ENCODE measurements around the gene VPREB3.
"Not testable (repeated sequence)": the region's sequence is repeated elsewhere in the genome, so short reads cannot be mapped to it uniquely, and the experiment has no call there.

The VPREB3 gene

GRCh38 chr22:23742505-23743264 is 11.5 kb downstream of the VPREB3 start:
- DNase-seq (ENCODE audit: low read depth in 3 of 3) = no peak

- no peak for DNase-seq (ENCODE audit: low read depth in 3 of 3)
Measured at GRCh38 chr22:23737696-23738095, 16.5 kb downstream of the VPREB3 start.

- not testable (repeated sequence) for DNase-seq (ENCODE audit: low read depth in 3 of 3)
Measured at GRCh38 chr22:23728108-23728507, 26.1 kb downstream of the VPREB3 start.

- DNase-seq (ENCODE audit: low read depth in 3 of 3) = no peak
Measured at GRCh38 chr22:23722724-23723123, 31.5 kb downstream of the VPREB3 start.

- DNase-seq (ENCODE audit: low read depth in 3 of 3) = no peak
Measured at GRCh38 chr22:23722160-23722559, 32.1 kb downstream of the VPREB3 start.

- DNase-seq (ENCODE audit: low read depth in 3 of 3) = no peak
Measured at GRCh38 chr22:23720855-23721254, 33.4 kb downstream of the VPREB3 start.

GRCh38 chr22:23718371-23719165 is 35.7 kb downstream of the VPREB3 start:
- DNase-seq (ENCODE audit: low read depth in 3 of 3) = no peak

- DNase-seq (ENCODE audit: low read depth in 3 of 3) = peak; percentile 60 to 81 (median 65)
Measured at GRCh38 chr22:23716811-23717801, 37.1 kb downstream of the VPREB3 start.

GRCh38 chr22:23715806-23716375 is 38.3 kb downstream of the VPREB3 start:
- DNase-seq (ENCODE audit: low read depth in 3 of 3) = no peak

GRCh38 chr22:23714596-23715578 is 39.3 kb downstream of the VPREB3 start:
- no peak for DNase-seq (ENCODE audit: low read depth in 3 of 3)

- DNase-seq (ENCODE audit: low read depth in 3 of 3) = no peak
Measured at GRCh38 chr22:23713696-23714595, 40.3 kb downstream of the VPREB3 start.

- DNase-seq (ENCODE audit: low read depth in 3 of 3) = no peak
Measured at GRCh38 chr22:23712256-23712655, 42.0 kb downstream of the VPREB3 start.

GRCh38 chr22:23709107-23709506 is 45.1 kb downstream of the VPREB3 start:
- DNase-seq (ENCODE audit: low read depth in 3 of 3) = no peak

GRCh38 chr22:23708270-23708669 is 46.0 kb downstream of the VPREB3 start:
- DNase-seq (ENCODE audit: low read depth in 3 of 3) = no peak

- DNase-seq (ENCODE audit: low read depth in 3 of 3) = no peak
Measured at GRCh38 chr22:23705358-23705757, 48.9 kb downstream of the VPREB3 start.

- DNase-seq (ENCODE audit: low read depth in 3 of 3) = no peak
Measured at GRCh38 chr22:23704829-23705228, 49.4 kb downstream of the VPREB3 start.

- DNase-seq (ENCODE audit: low read depth in 3 of 3) = no peak
Measured at GRCh38 chr22:23704062-23704461, 50.2 kb downstream of the VPREB3 start.

Data from stimulated activated CD4-positive, alpha-beta T cell treated with anti-CD3 and anti-CD28 coated beads, TNF-alpha, amount 100 ng/mL, for 24 hours (primary cell).